Liver (tissue), 9 donors: ENCODE data around the gene HMGN3. TPM values are rescaled to one million over a fixed set of nuclear protein-coding genes. Genes with fewer than 3 reads are reported as not detected.

Source experiments
- DNase-seq: peaks from one replicate; pipeline ENCODE4 v3.0.0-alpha.2; 2017; ENCODE audit warnings: low spot score
- H3K27ac ChIP-seq, 2 donors: one replicate each; pipeline ENCODE4 v1.7.0; 2013; ENCODE audit warnings: inconsistent platforms in 2 of 2, low read length in 2 of 2, control low read depth in 1 of 2, low read depth in 1 of 2, mild to moderate bottlenecking in 1 of 2
- H3K27me3 ChIP-seq, 4 donors: one replicate each; pipeline versions ENCODE4 v1.6.1 to v1.7.0; 2013; ENCODE audit warnings: low read length in 3 of 4, inconsistent platforms in 1 of 4, mild to moderate bottlenecking in 1 of 4, moderate library complexity in 1 of 4; ENCODE audit not compliant: control insufficient read depth in 4 of 4, insufficient read depth in 4 of 4
- H3K36me3 ChIP-seq, 4 donors: one replicate each; pipeline versions ENCODE4 v1.6.1 to v1.7.0; 2013; ENCODE audit warnings: low read length in 3 of 4, mild to moderate bottlenecking in 3 of 4, low read depth in 1 of 4, moderate library complexity in 1 of 4; ENCODE audit not compliant: control insufficient read depth in 4 of 4, insufficient read depth in 3 of 4
- H3K4me1 ChIP-seq, 4 donors: one replicate each; pipeline versions ENCODE4 v1.6.1 to v1.7.0; 2013; ENCODE audit warnings: low read length in 3 of 4, mild to moderate bottlenecking in 3 of 4, moderate library complexity in 1 of 4; ENCODE audit not compliant: control insufficient read depth in 4 of 4, insufficient read depth in 4 of 4
- H3K4me3 ChIP-seq, 3 donors: one replicate each; pipeline versions ENCODE4 v1.6.1 to v1.7.0; 2013; ENCODE audit warnings: low read length in 3 of 3, control low read depth in 1 of 3, low read depth in 1 of 3, mild to moderate bottlenecking in 1 of 3
- H3K9ac ChIP-seq, 2 donors: one replicate each; pipeline ENCODE4 v1.7.0; 2013; ENCODE audit warnings: low read length in 2 of 2, mild to moderate bottlenecking in 2 of 2, moderate library complexity in 2 of 2, control low read depth in 1 of 2, low read depth in 1 of 2
- H3K9me3 ChIP-seq, 4 donors: one replicate each; pipeline versions ENCODE4 v1.6.1 to v1.7.0; 2013; ENCODE audit warnings: low read length in 3 of 4; ENCODE audit not compliant: control insufficient read depth in 4 of 4
- ATF3 ChIP-seq: IDR thresholded peaks from 2 replicates; pipeline ENCODE4 v1.6.1; 2016; ENCODE audit warnings: antibody characterized with exemption
- CTCF ChIP-seq: fragments of 150-350 bp; IDR thresholded peaks from 2 replicates; pipeline ENCODE4 v1.5.1; 2017; ENCODE audit warnings: improper control_type of control experiment, low read depth, low read length; ENCODE audit not compliant: missing input control
- EGR1 ChIP-seq, 2 donors: IDR thresholded peaks; 2 replicates each; pipeline ENCODE4 v1.6.1; 2016 to 2018; ENCODE audit warnings: antibody characterized with exemption in 2 of 2, low read depth in 2 of 2
- FOXA2 ChIP-seq: IDR thresholded peaks from 2 replicates; pipeline ENCODE4 v1.6.1; 2016; ENCODE audit warnings: antibody characterized with exemption
- GABPA ChIP-seq, 2 donors: IDR thresholded peaks in 1 of 2; conservative IDR thresholded peaks in 1 of 2; 2 replicates each; pipeline ENCODE4 v1.6.1; 2016; ENCODE audit warnings: antibody characterized with exemption in 2 of 2, mild to moderate bottlenecking in 1 of 2, moderate library complexity in 1 of 2
- JUND ChIP-seq, 2 donors: IDR thresholded peaks; 2 replicates each; pipeline ENCODE4 v1.6.1; 2016; ENCODE audit warnings: antibody characterized with exemption in 2 of 2
- NR2F2 ChIP-seq: IDR thresholded peaks from 2 replicates; pipeline ENCODE4 v1.6.1; 2016; ENCODE audit warnings: antibody characterized with exemption
- RAD21 ChIP-seq, 2 donors: IDR thresholded peaks; 2 replicates each; pipeline ENCODE4 v1.6.1; 2016; ENCODE audit warnings: antibody characterized with exemption in 2 of 2, mild to moderate bottlenecking in 2 of 2
- RXRA ChIP-seq, 2 donors: IDR thresholded peaks; 2 replicates each; pipeline ENCODE4 v1.6.1; 2017 to 2018; ENCODE audit warnings: antibody characterized with exemption in 2 of 2, mild to moderate bottlenecking in 1 of 2
- TAF1 ChIP-seq: conservative IDR thresholded peaks from 2 replicates; pipeline ENCODE4 v1.6.1; 2016; ENCODE audit warnings: antibody characterized with exemption, mild to moderate bottlenecking
- YY1 ChIP-seq: IDR thresholded peaks from 2 replicates; pipeline ENCODE4 v1.6.1; 2016; ENCODE audit warnings: antibody characterized with exemption, mild to moderate bottlenecking
- WGBS: extraction: QIAGEN DNeasy Blood & Tissue Kit; methylation state at CpG from one replicate; pipeline ENCODE4 v1.1.7; 2013; 5-methylcytosine and 5-hydroxymethylcytosine counted together
- polyA plus RNA-seq, 2 donors: library from polyadenylated mRNA; stranded (reverse) in 1 of 2; unstranded in 1 of 2; fragments of 200-250 nt in 1 of 2; fragments of >200 nt in 1 of 2; fragmentation: Nextera tagmentation in 1 of 2; extraction: Ambion mirVana in 1 of 2; gene quantifications; one replicate each; pipeline versions ENCODE4 v1.2.1 to v1.2.3, GENCODE V29; 2013 to 2015
- total RNA-seq, 2 donors: library from RNA; depleted of rRNA; stranded (reverse); fragments of >200 nt; gene quantifications; one replicate each; pipeline ENCODE4 v1.2.3, GENCODE V29; 2014
- TF ChIP-seq, protein P1 (sequence below): IDR thresholded peaks from 2 replicates; pipeline ENCODE4 v1.6.1; 2016; ENCODE audit warnings: antibody characterized with exemption
- TF ChIP-seq, protein P2 (sequence below): IDR thresholded peaks from 2 replicates; pipeline ENCODE4 v1.6.1; 2016; ENCODE audit warnings: antibody characterized with exemption
- TF ChIP-seq, protein P3 (sequence below): IDR thresholded peaks from 2 replicates; pipeline ENCODE4 v1.6.1; 2016; ENCODE audit warnings: antibody characterized with exemption, mild to moderate bottlenecking
- donor health status: healthy.
- donor health status: healthy.
- donor health status: healthy.
- donor health status: healthy.
- donor health status: healthy.

The HMGN3 gene
- total and polyA plus RNA-seq, 4 donors: 26.7 to 112 (median 44.3) TPM

- Histone ChIP-seq H3K36me3 (no peaks in the 10 kb centered on the region), H3K27me3 (no peaks in the 10 kb centered on the region), H3K4me1 (no peaks in the 10 kb centered on the region), H3K27ac (no peak overlapping the region), H3K4me3 (no peak overlapping the region), H3K9ac (no peak overlapping the region), H3K9me3 (no peaks in the 10 kb centered on the region)
- WGBS: 82% methylated on average over 2 of the region's 2 CpGs
- no peak for DNase-seq
- TF ChIP-seq, protein P1, sequence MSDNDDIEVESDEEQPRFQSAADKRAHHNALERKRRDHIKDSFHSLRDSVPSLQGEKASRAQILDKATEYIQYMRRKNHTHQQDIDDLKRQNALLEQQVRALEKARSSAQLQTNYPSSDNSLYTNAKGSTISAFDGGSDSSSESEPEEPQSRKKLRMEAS: no peak
- TF ChIP-seq, protein P2, sequence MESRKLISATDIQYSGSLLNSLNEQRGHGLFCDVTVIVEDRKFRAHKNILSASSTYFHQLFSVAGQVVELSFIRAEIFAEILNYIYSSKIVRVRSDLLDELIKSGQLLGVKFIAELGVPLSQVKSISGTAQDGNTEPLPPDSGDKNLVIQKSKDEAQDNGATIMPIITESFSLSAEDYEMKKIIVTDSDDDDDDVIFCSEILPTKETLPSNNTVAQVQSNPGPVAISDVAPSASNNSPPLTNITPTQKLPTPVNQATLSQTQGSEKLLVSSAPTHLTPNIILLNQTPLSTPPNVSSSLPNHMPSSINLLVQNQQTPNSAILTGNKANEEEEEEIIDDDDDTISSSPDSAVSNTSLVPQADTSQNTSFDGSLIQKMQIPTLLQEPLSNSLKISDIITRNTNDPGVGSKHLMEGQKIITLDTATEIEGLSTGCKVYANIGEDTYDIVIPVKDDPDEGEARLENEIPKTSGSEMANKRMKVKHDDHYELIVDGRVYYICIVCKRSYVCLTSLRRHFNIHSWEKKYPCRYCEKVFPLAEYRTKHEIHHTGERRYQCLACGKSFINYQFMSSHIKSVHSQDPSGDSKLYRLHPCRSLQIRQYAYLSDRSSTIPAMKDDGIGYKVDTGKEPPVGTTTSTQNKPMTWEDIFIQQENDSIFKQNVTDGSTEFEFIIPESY: no peak
- TF ChIP-seq ATF3 (no peak), NR2F2 (no peak), YY1 (no peak), FOXA2 (no peak), JUND (IDR thresholded peaks at IDR 0.05) (no peak), CTCF (no peak), EGR1 (IDR thresholded peaks at IDR 0.05; ENCODE audit: low read depth in 2 of 2) (no peak), TAF1 (no peak), GABPA (IDR thresholded peaks at IDR 0.05 in 1 of 2, conservative IDR thresholded peaks at IDR 0.05 in 1 of 2) (no peak), RXRA (IDR thresholded peaks at IDR 0.05) (no peak)
- TF ChIP-seq, protein P3, sequence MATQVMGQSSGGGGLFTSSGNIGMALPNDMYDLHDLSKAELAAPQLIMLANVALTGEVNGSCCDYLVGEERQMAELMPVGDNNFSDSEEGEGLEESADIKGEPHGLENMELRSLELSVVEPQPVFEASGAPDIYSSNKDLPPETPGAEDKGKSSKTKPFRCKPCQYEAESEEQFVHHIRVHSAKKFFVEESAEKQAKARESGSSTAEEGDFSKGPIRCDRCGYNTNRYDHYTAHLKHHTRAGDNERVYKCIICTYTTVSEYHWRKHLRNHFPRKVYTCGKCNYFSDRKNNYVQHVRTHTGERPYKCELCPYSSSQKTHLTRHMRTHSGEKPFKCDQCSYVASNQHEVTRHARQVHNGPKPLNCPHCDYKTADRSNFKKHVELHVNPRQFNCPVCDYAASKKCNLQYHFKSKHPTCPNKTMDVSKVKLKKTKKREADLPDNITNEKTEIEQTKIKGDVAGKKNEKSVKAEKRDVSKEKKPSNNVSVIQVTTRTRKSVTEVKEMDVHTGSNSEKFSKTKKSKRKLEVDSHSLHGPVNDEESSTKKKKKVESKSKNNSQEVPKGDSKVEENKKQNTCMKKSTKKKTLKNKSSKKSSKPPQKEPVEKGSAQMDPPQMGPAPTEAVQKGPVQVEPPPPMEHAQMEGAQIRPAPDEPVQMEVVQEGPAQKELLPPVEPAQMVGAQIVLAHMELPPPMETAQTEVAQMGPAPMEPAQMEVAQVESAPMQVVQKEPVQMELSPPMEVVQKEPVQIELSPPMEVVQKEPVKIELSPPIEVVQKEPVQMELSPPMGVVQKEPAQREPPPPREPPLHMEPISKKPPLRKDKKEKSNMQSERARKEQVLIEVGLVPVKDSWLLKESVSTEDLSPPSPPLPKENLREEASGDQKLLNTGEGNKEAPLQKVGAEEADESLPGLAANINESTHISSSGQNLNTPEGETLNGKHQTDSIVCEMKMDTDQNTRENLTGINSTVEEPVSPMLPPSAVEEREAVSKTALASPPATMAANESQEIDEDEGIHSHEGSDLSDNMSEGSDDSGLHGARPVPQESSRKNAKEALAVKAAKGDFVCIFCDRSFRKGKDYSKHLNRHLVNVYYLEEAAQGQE: no peak
Observed at GRCh38 chr6:79250559-79250958, 16.1 kb upstream of the HMGN3 start.

DNA sequence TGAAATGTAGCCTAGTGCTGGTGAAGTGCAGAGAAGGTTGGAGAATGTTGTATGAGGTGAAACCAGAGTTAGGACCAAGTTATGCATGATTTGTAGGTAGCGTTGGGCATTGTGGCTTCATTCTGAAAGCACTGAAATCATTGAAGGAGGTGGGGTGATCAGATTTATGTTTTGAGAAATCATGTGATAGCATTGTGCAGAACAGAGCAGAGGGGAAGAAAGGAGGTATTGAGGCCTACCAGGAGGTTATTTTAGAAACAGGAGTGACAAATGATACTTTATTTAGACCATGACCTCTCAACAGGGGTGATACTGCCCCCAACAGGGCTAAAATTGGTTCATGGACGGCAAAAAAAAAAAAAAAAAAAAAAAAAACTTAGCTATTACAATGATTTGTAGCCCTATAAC, 15.6 kb upstream of the HMGN3 start:
- whole genome bisulfite sequencing: 59% methylated on average over 2 of the region's 2 CpGs

More for the DNA sequence above, 15.6 kb upstream of the HMGN3 start:
- no peaks in the 10 kb centered on the region for H3K9me3 ChIP-seq
- TF ChIP-seq CTCF: peak; percentile 33
- TF ChIP-seq RAD21 (IDR thresholded peaks at IDR 0.05): peak; percentile 67 to 68
- no peak for TF ChIP-seq JUND (IDR thresholded peaks at IDR 0.05)
- no peak for DNase-seq
- no peak overlapping the region for H3K27ac ChIP-seq
- H3K4me1 ChIP-seq: no peaks in the 10 kb centered on the region
- no peak overlapping the region for H3K9ac ChIP-seq
- no peaks in the 10 kb centered on the region for H3K36me3 ChIP-seq
- H3K27me3 ChIP-seq: no peaks in the 10 kb centered on the region
- no peak overlapping the region for H3K4me3 ChIP-seq
